ENCODE results near the gene BBS7. TPM values are rescaled to one million over a fixed set of nuclear protein-coding genes. Genes with fewer than 3 reads are reported as not detected.
A peak's percentile ranks its signal among the peaks of the same experiment; 100 is the strongest.

The BBS7 gene
- total and polyA plus RNA-seq, 2 experiments from 2014 or later: 14.8 to 30.8 TPM

DNA sequence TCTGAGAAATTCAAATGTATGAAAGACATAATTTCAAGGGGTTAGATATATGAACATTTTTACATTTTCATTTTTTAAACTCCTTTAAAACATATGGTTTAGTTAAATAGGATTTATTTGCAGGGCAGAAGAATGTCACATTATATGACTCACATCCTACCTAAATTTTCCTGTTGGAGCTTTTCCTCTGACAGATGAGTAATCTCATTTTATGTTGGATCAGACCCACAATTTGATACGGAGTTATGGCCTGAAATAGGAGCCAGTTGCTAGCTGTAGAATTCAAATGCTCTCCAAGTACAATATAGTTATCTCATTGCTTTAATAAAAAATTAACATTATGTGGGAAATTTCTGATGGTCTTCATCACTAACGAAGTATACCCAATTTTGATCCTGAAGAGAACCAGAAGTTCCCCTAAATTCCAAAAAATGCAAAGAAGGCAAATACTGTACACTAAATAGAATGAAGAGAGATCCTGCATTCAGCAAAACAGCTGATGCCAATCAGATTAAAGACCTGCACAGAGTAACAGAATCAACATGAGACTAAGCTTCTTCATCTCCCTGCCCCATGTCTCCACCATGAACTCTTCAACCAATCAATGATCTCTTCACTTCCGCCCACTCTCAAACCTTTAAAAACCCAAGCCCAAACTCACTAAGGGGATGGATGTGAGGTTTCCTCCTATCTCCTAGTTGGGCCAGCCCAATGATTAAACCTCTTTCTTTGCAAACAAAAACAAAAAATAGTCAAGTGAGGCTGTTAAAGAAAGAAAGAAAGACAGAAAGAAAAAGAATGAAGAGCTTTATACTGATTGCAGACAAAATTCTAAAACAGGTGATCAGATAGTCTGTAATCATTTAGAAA is 80.1 kb downstream of the BBS7 start:
- no peaks in the 10 kb centered on the region for H4K20me1 ChIP-seq (replicated peaks; ENCODE audit: insufficient read depth)
- H3K27me3 ChIP-seq (ENCODE audit: insufficient read depth): no peaks in the 10 kb centered on the region
- ATAC-seq: no peak
- peaks cover 4% of the 10 kb centered on the region for H3K4me1 ChIP-seq (ENCODE audit: insufficient read depth)
- Mint-ChIP-seq H3K4me1 (peaks cover 19% of the 10 kb centered on the region), H3K27ac (no peak overlapping the region), H3K27me3 (ENCODE audit: insufficient read depth, low read depth, poor library complexity) (peaks cover 2% of the 10 kb centered on the region), H3K4me3 (no peak overlapping the region), H3K9me3 (no peaks in the 10 kb centered on the region), H3K36me3 (ENCODE audit: low read depth) (no peaks in the 10 kb centered on the region)
- no peak overlapping the region for H3K4me2 ChIP-seq
- H3K27ac ChIP-seq (ENCODE audit: low read depth): no peak overlapping the region
- DNase-seq (ENCODE audit: low spot score): no peak
- H3K9me2 ChIP-seq (ENCODE audit: insufficient read depth): no peaks in the 10 kb centered on the region
- no peaks in the 10 kb centered on the region for H3F3A ChIP-seq (replicated peaks; ENCODE audit: low read depth)
- TF ChIP-seq EZH2 (IDR thresholded peaks at IDR 0.05; ENCODE audit: low read depth, unreplicated experiment): no peak
- TF ChIP-seq, protein P1, sequence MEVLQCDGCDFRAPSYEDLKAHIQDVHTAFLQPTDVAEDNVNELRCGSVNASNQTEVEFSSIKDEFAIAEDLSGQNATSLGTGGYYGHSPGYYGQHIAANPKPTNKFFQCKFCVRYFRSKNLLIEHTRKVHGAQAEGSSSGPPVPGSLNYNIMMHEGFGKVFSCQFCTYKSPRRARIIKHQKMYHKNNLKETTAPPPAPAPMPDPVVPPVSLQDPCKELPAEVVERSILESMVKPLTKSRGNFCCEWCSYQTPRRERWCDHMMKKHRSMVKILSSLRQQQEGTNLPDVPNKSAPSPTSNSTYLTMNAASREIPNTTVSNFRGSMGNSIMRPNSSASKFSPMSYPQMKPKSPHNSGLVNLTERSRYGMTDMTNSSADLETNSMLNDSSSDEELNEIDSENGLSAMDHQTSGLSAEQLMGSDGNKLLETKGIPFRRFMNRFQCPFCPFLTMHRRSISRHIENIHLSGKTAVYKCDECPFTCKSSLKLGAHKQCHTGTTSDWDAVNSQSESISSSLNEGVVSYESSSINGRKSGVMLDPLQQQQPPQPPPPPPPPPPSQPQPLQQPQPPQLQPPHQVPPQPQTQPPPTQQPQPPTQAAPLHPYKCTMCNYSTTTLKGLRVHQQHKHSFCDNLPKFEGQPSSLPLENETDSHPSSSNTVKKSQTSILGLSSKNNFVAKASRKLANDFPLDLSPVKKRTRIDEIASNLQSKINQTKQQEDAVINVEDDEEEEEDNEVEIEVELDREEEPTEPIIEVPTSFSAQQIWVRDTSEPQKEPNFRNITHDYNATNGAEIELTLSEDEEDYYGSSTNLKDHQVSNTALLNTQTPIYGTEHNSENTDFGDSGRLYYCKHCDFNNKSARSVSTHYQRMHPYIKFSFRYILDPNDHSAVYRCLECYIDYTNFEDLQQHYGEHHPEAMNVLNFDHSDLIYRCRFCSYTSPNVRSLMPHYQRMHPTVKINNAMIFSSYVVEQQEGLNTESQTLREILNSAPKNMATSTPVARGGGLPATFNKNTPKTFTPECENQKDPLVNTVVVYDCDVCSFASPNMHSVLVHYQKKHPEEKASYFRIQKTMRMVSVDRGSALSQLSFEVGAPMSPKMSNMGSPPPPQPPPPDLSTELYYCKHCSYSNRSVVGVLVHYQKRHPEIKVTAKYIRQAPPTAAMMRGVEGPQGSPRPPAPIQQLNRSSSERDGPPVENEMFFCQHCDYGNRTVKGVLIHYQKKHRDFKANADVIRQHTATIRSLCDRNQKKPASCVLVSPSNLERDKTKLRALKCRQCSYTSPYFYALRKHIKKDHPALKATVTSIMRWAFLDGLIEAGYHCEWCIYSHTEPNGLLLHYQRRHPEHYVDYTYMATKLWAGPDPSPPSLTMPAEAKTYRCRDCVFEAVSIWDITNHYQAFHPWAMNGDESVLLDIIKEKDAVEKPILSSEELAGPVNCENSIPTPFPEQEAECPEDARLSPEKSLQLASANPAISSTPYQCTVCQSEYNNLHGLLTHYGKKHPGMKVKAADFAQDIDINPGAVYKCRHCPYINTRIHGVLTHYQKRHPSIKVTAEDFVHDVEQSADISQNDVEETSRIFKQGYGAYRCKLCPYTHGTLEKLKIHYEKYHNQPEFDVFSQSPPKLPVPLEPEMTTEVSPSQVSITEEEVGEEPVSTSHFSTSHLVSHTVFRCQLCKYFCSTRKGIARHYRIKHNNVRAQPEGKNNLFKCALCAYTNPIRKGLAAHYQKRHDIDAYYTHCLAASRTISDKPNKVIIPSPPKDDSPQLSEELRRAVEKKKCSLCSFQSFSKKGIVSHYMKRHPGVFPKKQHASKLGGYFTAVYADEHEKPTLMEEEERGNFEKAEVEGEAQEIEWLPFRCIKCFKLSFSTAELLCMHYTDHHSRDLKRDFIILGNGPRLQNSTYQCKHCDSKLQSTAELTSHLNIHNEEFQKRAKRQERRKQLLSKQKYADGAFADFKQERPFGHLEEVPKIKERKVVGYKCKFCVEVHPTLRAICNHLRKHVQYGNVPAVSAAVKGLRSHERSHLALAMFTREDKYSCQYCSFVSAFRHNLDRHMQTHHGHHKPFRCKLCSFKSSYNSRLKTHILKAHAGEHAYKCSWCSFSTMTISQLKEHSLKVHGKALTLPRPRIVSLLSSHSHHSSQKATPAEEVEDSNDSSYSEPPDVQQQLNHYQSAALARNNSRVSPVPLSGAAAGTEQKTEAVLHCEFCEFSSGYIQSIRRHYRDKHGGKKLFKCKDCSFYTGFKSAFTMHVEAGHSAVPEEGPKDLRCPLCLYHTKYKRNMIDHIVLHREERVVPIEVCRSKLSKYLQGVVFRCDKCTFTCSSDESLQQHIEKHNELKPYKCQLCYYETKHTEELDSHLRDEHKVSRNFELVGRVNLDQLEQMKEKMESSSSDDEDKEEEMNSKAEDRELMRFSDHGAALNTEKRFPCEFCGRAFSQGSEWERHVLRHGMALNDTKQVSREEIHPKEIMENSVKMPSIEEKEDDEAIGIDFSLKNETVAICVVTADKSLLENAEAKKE (CRISPR knock-in tag; IDR thresholded peaks at IDR 0.05): no peak
- no peak for TF ChIP-seq POLR2AphosphoS5 (IDR thresholded peaks at IDR 0.05; ENCODE audit: low read depth)
- no peak for TF ChIP-seq CREB1 (CRISPR knock-in tag; IDR thresholded peaks at IDR 0.05; ENCODE audit: low read depth)
- TF ChIP-seq NANOG (IDR thresholded peaks at IDR 0.05; ENCODE audit: borderline replicate concordance): no peak
- TF ChIP-seq, protein P2, sequence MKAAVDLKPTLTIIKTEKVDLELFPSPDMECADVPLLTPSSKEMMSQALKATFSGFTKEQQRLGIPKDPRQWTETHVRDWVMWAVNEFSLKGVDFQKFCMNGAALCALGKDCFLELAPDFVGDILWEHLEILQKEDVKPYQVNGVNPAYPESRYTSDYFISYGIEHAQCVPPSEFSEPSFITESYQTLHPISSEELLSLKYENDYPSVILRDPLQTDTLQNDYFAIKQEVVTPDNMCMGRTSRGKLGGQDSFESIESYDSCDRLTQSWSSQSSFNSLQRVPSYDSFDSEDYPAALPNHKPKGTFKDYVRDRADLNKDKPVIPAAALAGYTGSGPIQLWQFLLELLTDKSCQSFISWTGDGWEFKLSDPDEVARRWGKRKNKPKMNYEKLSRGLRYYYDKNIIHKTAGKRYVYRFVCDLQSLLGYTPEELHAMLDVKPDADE (IDR thresholded peaks at IDR 0.05): no peak
- no peak for TF ChIP-seq ZNF114 (CRISPR knock-in tag; IDR thresholded peaks at IDR 0.05)
- TF ChIP-seq JUNB (IDR thresholded peaks at IDR 0.05; ENCODE audit: unreplicated experiment): no peak
- no peak for TF ChIP-seq EZH2phosphoT487 (IDR thresholded peaks at IDR 0.05; ENCODE audit: unreplicated experiment)
- TF ChIP-seq ZNF331 (CRISPR knock-in tag; IDR thresholded peaks at IDR 0.05; ENCODE audit: low read depth): no peak
- TF ChIP-seq, protein P3, sequence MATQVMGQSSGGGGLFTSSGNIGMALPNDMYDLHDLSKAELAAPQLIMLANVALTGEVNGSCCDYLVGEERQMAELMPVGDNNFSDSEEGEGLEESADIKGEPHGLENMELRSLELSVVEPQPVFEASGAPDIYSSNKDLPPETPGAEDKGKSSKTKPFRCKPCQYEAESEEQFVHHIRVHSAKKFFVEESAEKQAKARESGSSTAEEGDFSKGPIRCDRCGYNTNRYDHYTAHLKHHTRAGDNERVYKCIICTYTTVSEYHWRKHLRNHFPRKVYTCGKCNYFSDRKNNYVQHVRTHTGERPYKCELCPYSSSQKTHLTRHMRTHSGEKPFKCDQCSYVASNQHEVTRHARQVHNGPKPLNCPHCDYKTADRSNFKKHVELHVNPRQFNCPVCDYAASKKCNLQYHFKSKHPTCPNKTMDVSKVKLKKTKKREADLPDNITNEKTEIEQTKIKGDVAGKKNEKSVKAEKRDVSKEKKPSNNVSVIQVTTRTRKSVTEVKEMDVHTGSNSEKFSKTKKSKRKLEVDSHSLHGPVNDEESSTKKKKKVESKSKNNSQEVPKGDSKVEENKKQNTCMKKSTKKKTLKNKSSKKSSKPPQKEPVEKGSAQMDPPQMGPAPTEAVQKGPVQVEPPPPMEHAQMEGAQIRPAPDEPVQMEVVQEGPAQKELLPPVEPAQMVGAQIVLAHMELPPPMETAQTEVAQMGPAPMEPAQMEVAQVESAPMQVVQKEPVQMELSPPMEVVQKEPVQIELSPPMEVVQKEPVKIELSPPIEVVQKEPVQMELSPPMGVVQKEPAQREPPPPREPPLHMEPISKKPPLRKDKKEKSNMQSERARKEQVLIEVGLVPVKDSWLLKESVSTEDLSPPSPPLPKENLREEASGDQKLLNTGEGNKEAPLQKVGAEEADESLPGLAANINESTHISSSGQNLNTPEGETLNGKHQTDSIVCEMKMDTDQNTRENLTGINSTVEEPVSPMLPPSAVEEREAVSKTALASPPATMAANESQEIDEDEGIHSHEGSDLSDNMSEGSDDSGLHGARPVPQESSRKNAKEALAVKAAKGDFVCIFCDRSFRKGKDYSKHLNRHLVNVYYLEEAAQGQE (IDR thresholded peaks at IDR 0.05; ENCODE audit: unreplicated experiment): no peak
- no peak for TF ChIP-seq STAT1 (IDR thresholded peaks at IDR 0.05; ENCODE audit: unreplicated experiment)
- no peaks in the 10 kb centered on the region for H3K79me2 ChIP-seq (replicated peaks; ENCODE audit: insufficient read depth)
- no peaks in the 10 kb centered on the region for H3K36me3 ChIP-seq (ENCODE audit: insufficient read depth)
- peak overlapping the region; percentile 54; the same call in 1 of the 2 replicates for H2AFZ ChIP-seq
- H3K4me3 ChIP-seq: no peak overlapping the region
